ENCODE data around the gene NPB.

The NPB gene

GRCh38 chr17:81934850-81935708 lies 33.0 kb downstream of the NPB start (continued):
- peak; percentile 92 for TF ChIP-seq SCRT2 (tag by site-specific recombination; IDR thresholded peaks at IDR 0.05)
- TF ChIP-seq ZNF175 (tag by site-specific recombination; IDR thresholded peaks at IDR 0.05): no peak

DNA sequence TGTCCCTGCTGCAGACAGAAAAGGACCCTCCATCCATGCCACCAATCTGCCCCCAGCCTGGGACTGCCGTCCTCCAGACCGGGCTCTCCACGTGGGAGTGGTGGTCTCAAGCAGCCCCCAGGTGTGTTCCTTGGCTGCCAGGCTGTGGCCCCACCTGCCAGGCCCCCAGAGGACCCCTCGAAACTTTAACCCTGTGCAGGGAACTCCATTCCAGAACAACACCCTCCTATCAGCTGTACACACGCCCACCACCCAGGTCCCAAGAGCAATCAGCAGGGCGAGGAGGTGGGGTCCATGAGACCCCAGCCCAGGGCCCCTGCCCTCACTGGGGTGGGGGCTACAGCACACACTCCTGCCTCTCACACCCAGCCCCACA lies 33.7 kb downstream of the NPB start:
- POLR2A ChIA-PET: interaction anchor here (0.6 to 1.0 kb wide), 2 partner anchors 8 to 116 kb away, joined by 3 to 5 read pairs; partner anchors contain the start of gene MAFG
- Histone ChIP-seq H3K4me3 (ENCODE audit: low read depth, low read length) (no peak overlapping the region), H3K9me3 (ENCODE audit: control insufficient read depth, insufficient read depth, low read depth, low read length) (no peaks in the 10 kb centered on the region), H3K4me1 (ENCODE audit: control insufficient read depth, insufficient read depth, low read length) (no peaks in the 10 kb centered on the region; the same call in 1 of the 2 replicates), H3K36me3 (ENCODE audit: control insufficient read depth in 2 of 2, insufficient read depth in 1 of 2, low read length in 2 of 2) (peaks cover 0 to 13% of the 10 kb centered on the region in 2 experiments; a peak in 1 of 3 replicates), H3K27ac (ENCODE audit: extremely low read depth, low read depth, low read length) (no peak overlapping the region)
- TF ChIP-seq ZNF654 (tag by site-specific recombination; IDR thresholded peaks at IDR 0.05; ENCODE audit: low read depth): no peak
- TF ChIP-seq PRDM10 (tag by site-specific recombination; IDR thresholded peaks at IDR 0.05): no peak
- TF ChIP-seq ZBTB7A (tag by site-specific recombination; IDR thresholded peaks at IDR 0.05; ENCODE audit: low read depth): no peak
- peak; percentile 17; the same call in 1 of the 2 replicates for TF ChIP-seq ZFHX2 (tag by site-specific recombination; conservative IDR thresholded peaks at IDR 0.05)
- TF ChIP-seq ZFP3 (tag by site-specific recombination; IDR thresholded peaks at IDR 0.05; ENCODE audit: low read depth): no peak
- no peak for TF ChIP-seq ZBTB48 (tag by site-specific recombination; IDR thresholded peaks at IDR 0.05)
- TF ChIP-seq ZNF76 (tag by site-specific recombination; IDR thresholded peaks at IDR 0.05; ENCODE audit: borderline replicate concordance, low read depth): no peak
- TF ChIP-seq, protein P1, sequence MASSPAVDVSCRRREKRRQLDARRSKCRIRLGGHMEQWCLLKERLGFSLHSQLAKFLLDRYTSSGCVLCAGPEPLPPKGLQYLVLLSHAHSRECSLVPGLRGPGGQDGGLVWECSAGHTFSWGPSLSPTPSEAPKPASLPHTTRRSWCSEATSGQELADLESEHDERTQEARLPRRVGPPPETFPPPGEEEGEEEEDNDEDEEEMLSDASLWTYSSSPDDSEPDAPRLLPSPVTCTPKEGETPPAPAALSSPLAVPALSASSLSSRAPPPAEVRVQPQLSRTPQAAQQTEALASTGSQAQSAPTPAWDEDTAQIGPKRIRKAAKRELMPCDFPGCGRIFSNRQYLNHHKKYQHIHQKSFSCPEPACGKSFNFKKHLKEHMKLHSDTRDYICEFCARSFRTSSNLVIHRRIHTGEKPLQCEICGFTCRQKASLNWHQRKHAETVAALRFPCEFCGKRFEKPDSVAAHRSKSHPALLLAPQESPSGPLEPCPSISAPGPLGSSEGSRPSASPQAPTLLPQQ (tag by site-specific recombination; IDR thresholded peaks at IDR 0.05): no peak
- TF ChIP-seq, protein P2, sequence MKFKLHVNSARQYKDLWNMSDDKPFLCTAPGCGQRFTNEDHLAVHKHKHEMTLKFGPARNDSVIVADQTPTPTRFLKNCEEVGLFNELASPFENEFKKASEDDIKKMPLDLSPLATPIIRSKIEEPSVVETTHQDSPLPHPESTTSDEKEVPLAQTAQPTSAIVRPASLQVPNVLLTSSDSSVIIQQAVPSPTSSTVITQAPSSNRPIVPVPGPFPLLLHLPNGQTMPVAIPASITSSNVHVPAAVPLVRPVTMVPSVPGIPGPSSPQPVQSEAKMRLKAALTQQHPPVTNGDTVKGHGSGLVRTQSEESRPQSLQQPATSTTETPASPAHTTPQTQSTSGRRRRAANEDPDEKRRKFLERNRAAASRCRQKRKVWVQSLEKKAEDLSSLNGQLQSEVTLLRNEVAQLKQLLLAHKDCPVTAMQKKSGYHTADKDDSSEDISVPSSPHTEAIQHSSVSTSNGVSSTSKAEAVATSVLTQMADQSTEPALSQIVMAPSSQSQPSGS (tag by site-specific recombination; IDR thresholded peaks at IDR 0.05; ENCODE audit: low read depth): no peak
- TF ChIP-seq ZSCAN23 (tag by site-specific recombination; IDR thresholded peaks at IDR 0.05): no peak
- TF ChIP-seq HOXD13 (CRISPR knock-in tag; IDR thresholded peaks at IDR 0.05; ENCODE audit: borderline replicate concordance): no peak
- TF ChIP-seq ZNF600 (tag by site-specific recombination; IDR thresholded peaks at IDR 0.05): peak; percentile 18; the same call in 1 of the 2 replicates
- no peak for TF ChIP-seq ZNF302 (tag by site-specific recombination; IDR thresholded peaks at IDR 0.05; ENCODE audit: low read depth)
- TF ChIP-seq ZNF146 (tag by site-specific recombination; IDR thresholded peaks at IDR 0.05): no peak
- TF ChIP-seq ZNF2 (tag by site-specific recombination; IDR thresholded peaks at IDR 0.05): no peak
- TF ChIP-seq ZSCAN4 (tag by site-specific recombination; IDR thresholded peaks at IDR 0.05): no peak
- no peak for TF ChIP-seq ZNF174 (tag by site-specific recombination; IDR thresholded peaks at IDR 0.05)
- TF ChIP-seq, protein P3, sequence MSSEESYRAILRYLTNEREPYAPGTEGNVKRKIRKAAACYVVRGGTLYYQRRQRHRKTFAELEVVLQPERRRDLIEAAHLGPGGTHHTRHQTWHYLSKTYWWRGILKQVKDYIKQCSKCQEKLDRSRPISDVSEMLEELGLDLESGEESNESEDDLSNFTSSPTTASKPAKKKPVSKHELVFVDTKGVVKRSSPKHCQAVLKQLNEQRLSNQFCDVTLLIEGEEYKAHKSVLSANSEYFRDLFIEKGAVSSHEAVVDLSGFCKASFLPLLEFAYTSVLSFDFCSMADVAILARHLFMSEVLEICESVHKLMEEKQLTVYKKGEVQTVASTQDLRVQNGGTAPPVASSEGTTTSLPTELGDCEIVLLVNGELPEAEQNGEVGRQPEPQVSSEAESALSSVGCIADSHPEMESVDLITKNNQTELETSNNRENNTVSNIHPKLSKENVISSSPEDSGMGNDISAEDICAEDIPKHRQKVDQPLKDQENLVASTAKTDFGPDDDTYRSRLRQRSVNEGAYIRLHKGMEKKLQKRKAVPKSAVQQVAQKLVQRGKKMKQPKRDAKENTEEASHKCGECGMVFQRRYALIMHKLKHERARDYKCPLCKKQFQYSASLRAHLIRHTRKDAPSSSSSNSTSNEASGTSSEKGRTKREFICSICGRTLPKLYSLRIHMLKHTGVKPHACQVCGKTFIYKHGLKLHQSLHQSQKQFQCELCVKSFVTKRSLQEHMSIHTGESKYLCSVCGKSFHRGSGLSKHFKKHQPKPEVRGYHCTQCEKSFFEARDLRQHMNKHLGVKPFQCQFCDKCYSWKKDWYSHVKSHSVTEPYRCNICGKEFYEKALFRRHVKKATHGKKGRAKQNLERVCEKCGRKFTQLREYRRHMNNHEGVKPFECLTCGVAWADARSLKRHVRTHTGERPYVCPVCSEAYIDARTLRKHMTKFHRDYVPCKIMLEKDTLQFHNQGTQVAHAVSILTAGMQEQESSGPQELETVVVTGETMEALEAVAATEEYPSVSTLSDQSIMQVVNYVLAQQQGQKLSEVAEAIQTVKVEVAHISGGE (tag by site-specific recombination; conservative IDR thresholded peaks at IDR 0.05; ENCODE audit: low read depth): no peak
- TF ChIP-seq SCRT2 (tag by site-specific recombination; IDR thresholded peaks at IDR 0.05): 0 out of 2 replicates have a peak, but pooled peaks have one; percentile 5
- TF ChIP-seq EGR2 (tag by site-specific recombination; IDR thresholded peaks at IDR 0.05; ENCODE audit: low read depth): 0 out of 2 replicates have a peak, but pooled peaks have one; percentile 18
- TF ChIP-seq HOXC10 (CRISPR knock-in tag; IDR thresholded peaks at IDR 0.05): no peak
- CTCF ChIA-PET: interaction anchor here (0.7 to 1.4 kb wide), 3 partner anchors 8 to 24 kb away, joined by 3 read pairs; partner anchors contain the start of gene MAFG
